Lower leg skin (tissue), 4 donors: ENCODE data around the gene FBXW8. TPM values are rescaled to one million over a fixed set of nuclear protein-coding genes. Genes with fewer than 3 reads are reported as not detected.

ENCODE experiments used
- DNase-seq, 2 donors: peaks; one replicate each; pipeline ENCODE4 v3.0.0-alpha.2; 2019; ENCODE audit warnings: low spot score in 2 of 2
- H3K4me3 ChIP-seq: fragments of 200-600 bp; sonication (generic); 2 replicates; pipeline ENCODE4 v1.5.1; 2017; ENCODE audit warnings: mild to moderate bottlenecking, low read depth; ENCODE audit not compliant: poor library complexity, severe bottlenecking
- CTCF ChIP-seq, 3 donors: fragments of 450-650 bp; IDR thresholded peaks; one replicate each; pipeline ENCODE4 v1.5.1; 2016; ENCODE audit warnings: antibody characterized with exemption in 3 of 3, mild to moderate bottlenecking in 3 of 3, moderate library complexity in 2 of 3
- POLR2A ChIP-seq, 2 donors: fragments of 450-650 bp; IDR thresholded peaks; one replicate each; pipeline ENCODE4 v1.6.1; 2016 to 2017; ENCODE audit warnings: antibody characterized with exemption in 2 of 2, mild to moderate bottlenecking in 1 of 2, moderate library complexity in 1 of 2
- WGBS, 2 donors: methylation state at CpG; one replicate each; pipeline ENCODE4 v1.1.5; 2018; 5-methylcytosine and 5-hydroxymethylcytosine counted together
- intact Hi-C: fragments of 100-400 bp; cut with DNase I; formaldehyde crosslinking; loops from one replicate; pipeline ENCODE4 v1.15.0; 2023; ENCODE audit warnings: low total_unique reads
- total RNA-seq, 4 donors: library from RNA; depleted of rRNA; stranded (reverse); fragments of >200 nt; gene quantifications; one replicate each; pipeline ENCODE4 v1.1.0, GENCODE V29; 2016

Gene FBXW8
- total RNA-seq, 4 donors from 2014 or later: 8.1 to 17.0 (median 15.8) TPM

DNA sequence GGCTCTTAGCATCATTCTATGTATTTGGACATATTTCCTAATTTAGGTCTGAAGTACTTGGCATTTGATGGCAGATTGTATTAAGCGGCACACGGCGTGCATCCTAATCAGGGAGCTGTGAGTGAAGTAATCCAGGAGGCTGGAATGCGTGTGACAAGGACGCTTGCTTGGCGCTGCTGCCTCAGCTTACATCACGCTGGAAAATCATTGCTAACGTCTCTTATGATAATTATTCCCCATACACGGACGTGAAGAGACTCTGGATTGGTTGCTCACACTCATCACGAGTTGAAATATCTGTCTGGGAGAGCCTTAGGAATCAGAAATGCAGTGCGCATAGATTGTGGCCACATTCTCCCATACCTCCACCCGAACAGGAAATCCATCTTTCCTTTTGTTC, 85.3 kb downstream of the FBXW8 start:
- intact Hi-C loops: no loop called here
- DNase-seq: no peak
- H3K4me3 ChIP-seq: no peak overlapping the region
- WGBS, 2 donors: 84 to 92% methylated on average over 13 of the region's 13 CpGs
- TF ChIP-seq POLR2A (IDR thresholded peaks at IDR 0.05) (no peak), CTCF (IDR thresholded peaks at IDR 0.05) (no peak)

GRCh38 chr12:116996621-116997020, 85.9 kb downstream of the FBXW8 start:
- DNase-seq: no peak
- TF ChIP-seq POLR2A (IDR thresholded peaks at IDR 0.05): no peak
- no peak for TF ChIP-seq CTCF (IDR thresholded peaks at IDR 0.05)
- H3K4me3 ChIP-seq: no peak overlapping the region
- intact Hi-C loops: no loop called here
- 63 to 69% methylated on average over 8 of the region's 8 CpGs for WGBS, 2 donors

GRCh38 chr12:116999066-116999465, 88.3 kb downstream of the FBXW8 start:
- no peak for TF ChIP-seq POLR2A (IDR thresholded peaks at IDR 0.05)
- TF ChIP-seq CTCF (IDR thresholded peaks at IDR 0.05): no peak
- 89 to 90% methylated on average over 7 of the region's 7 CpGs for WGBS, 2 donors
- no peak overlapping the region for H3K4me3 ChIP-seq
- intact Hi-C loops: no loop called here
- DNase-seq: no peak

DNA sequence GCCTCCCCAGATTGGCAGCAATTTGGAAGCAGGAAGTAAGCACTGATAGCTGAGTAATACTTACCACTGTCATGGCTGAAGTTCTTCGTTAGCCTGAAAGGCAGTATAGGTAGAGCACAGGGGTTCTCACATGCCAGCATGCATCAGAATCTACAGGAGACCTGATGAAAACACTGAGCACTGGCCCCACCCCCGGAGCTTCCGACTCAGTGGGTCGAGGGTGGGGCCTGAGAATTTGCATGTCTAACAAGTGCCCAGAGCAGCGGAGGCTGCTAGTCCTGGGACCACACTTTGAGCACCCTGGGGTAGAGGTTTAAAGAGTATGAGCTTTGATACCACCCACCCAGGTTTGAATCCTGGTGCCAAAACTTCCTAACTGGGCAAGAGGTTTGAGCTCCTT, 89.6 kb downstream of the FBXW8 start:
- WGBS, 2 donors: 71 to 88% methylated on average over 5 of the region's 5 CpGs
- DNase-seq: no peak
- H3K4me3 ChIP-seq: no peak overlapping the region
- intact Hi-C loops: no loop called here
- TF ChIP-seq CTCF (IDR thresholded peaks at IDR 0.05) (no peak), POLR2A (IDR thresholded peaks at IDR 0.05) (no peak)

- DNase-seq: no peak
- no peak overlapping the region for H3K4me3 ChIP-seq
- intact Hi-C loops: no loop called here
- no peak for TF ChIP-seq POLR2A (IDR thresholded peaks at IDR 0.05)
- TF ChIP-seq CTCF (IDR thresholded peaks at IDR 0.05): no peak
- WGBS, 2 donors: 82 to 83% methylated on average over 21 of the region's 21 CpGs
These were observed 91.5 kb downstream of the FBXW8 start for GRCh38 chr12:117002051-117002817.
